Upper lobe of right lung (tissue), 1 donor: ENCODE results near the gene DPYD. TPM values are rescaled to one million over a fixed set of nuclear protein-coding genes. Genes with fewer than 3 reads are reported as not detected.
"Not testable (repeated sequence)": the region's sequence is repeated elsewhere in the genome, so short reads cannot be mapped to it uniquely, and the experiment has no call there.

Experiments used
- ATAC-seq: fragments of 200-7000 bp; cut with Tn5 transposase; one replicate; pipeline ENCODE4 v1.9.1; 2020; ENCODE audit warnings: mild to moderate bottlenecking, moderate library complexity
- DNase-seq: peaks from one replicate; pipeline ENCODE4 v3.0.0-alpha.2; 2020
- H3K27ac ChIP-seq: fragments of 200-600 bp; one replicate; pipeline ENCODE4 v1.8.0; 2022
- H3K27me3 ChIP-seq: fragments of 200-600 bp; one replicate; pipeline ENCODE4 v1.8.0; 2022; ENCODE audit warnings: mild to moderate bottlenecking
- H3K36me3 ChIP-seq: fragments of 200-600 bp; one replicate; pipeline ENCODE4 v1.8.0; 2022
- H3K4me1 ChIP-seq: fragments of 200-600 bp; one replicate; pipeline ENCODE4 v1.8.0; 2022
- H3K4me3 ChIP-seq: fragments of 200-600 bp; one replicate; pipeline ENCODE4 v1.8.0; 2022; ENCODE audit warnings: mild to moderate bottlenecking
- H3K9me3 ChIP-seq: fragments of 200-600 bp; one replicate; pipeline ENCODE4 v1.8.0; 2022
- CTCF ChIP-seq: fragments of 200-600 bp; IDR thresholded peaks from one replicate; pipeline ENCODE4 v1.8.0; 2022; ENCODE audit warnings: antibody characterized with exemption
- intact Hi-C: fragments of 100-400 bp; cut with DNase I; formaldehyde crosslinking; loops from one replicate; pipeline ENCODE4 v1.11.0; 2022
- total RNA-seq: library from RNA; stranded (reverse); fragmentation: NEBNext Ultra II Directional; extraction: Animal tissue kit (Norgen Biotek cat#: 25700); gene quantifications from one replicate; pipeline ENCODE4 v1.2.1, GENCODE V29; 2021
- donor health status: DM: no; HTN: yes; CAD: no; lungs with severe emphysema.

DPYD gene
- total RNA-seq, 1 donor from 2014 or later: 82.7 TPM

GRCh38 chr1:97352936-97353382, 567.9 kb downstream of the DPYD start:
- no peak for DNase-seq
- no peaks in the 10 kb centered on the region for H3K27me3 ChIP-seq
- no peak for ATAC-seq
- no peak for TF ChIP-seq CTCF
- H3K9me3 ChIP-seq: no peaks in the 10 kb centered on the region
- intact Hi-C loops: no loop called here
- H3K4me3 ChIP-seq: no peak overlapping the region
- H3K4me1 ChIP-seq: peaks cover 7% of the 10 kb centered on the region
- H3K27ac ChIP-seq: no peak overlapping the region
- H3K36me3 ChIP-seq: no peaks in the 10 kb centered on the region

GRCh38 chr1:97351846-97352245, 569.0 kb downstream of the DPYD start:
- Histone ChIP-seq H3K27me3 (no peaks in the 10 kb centered on the region), H3K9me3 (no peaks in the 10 kb centered on the region), H3K36me3 (no peaks in the 10 kb centered on the region), H3K4me1 (peaks cover 7% of the 10 kb centered on the region), H3K27ac (no peak overlapping the region), H3K4me3 (no peak overlapping the region)
- no peak for ATAC-seq
- DNase-seq: no peak
- no peak for TF ChIP-seq CTCF
- intact Hi-C loops: no loop called here

GRCh38 chr1:97350662-97351061, 570.2 kb downstream of the DPYD start:
- intact Hi-C loops: no loop called here
- Histone ChIP-seq H3K4me1 (peaks cover 7% of the 10 kb centered on the region), H3K36me3 (no peaks in the 10 kb centered on the region), H3K4me3 (no peak overlapping the region), H3K9me3 (no peaks in the 10 kb centered on the region), H3K27ac (no peak overlapping the region), H3K27me3 (no peaks in the 10 kb centered on the region)
- DNase-seq (no peak), ATAC-seq (peak; percentile 34)
- no peak for TF ChIP-seq CTCF

GRCh38 chr1:97350241-97350640, 570.6 kb downstream of the DPYD start:
- no peaks in the 10 kb centered on the region for H3K36me3 ChIP-seq
- TF ChIP-seq CTCF: no peak
- H3K27ac ChIP-seq: no peak overlapping the region
- H3K4me3 ChIP-seq: no peak overlapping the region
- DNase-seq (no peak), ATAC-seq (no peak)
- no peaks in the 10 kb centered on the region for H3K27me3 ChIP-seq
- H3K4me1 ChIP-seq: peaks cover 7% of the 10 kb centered on the region
- intact Hi-C loops: no loop called here
- no peaks in the 10 kb centered on the region for H3K9me3 ChIP-seq

- DNase-seq, intact Hi-C loops, H3K27ac ChIP-seq, H3K9me3 ChIP-seq, H3K4me3 ChIP-seq, H3K27me3 ChIP-seq, H3K4me1 ChIP-seq, ATAC-seq, H3K36me3 ChIP-seq: not testable (repeated sequence)
Measured at GRCh38 chr1:97349794-97350193, 571.0 kb downstream of the DPYD start.

- H3K27ac ChIP-seq: no peak overlapping the region
- no peak for TF ChIP-seq CTCF
- H3K36me3 ChIP-seq: no peaks in the 10 kb centered on the region
- intact Hi-C loops: no loop called here
- peaks cover 7% of the 10 kb centered on the region for H3K4me1 ChIP-seq
- H3K9me3 ChIP-seq: no peaks in the 10 kb centered on the region
- no peak overlapping the region for H3K4me3 ChIP-seq
- no peaks in the 10 kb centered on the region for H3K27me3 ChIP-seq
- DNase-seq (no peak), ATAC-seq (no peak)
Measured at GRCh38 chr1:97348599-97349265, 572.1 kb downstream of the DPYD start.
